Loucy (cell line): Measurements from ENCODE around the gene PTTG1IP2.

Source experiments
- EZH2phosphoT487 ChIP-seq: fragments of 200-600 bp; IDR thresholded peaks from 2 replicates; pipeline ENCODE4 v1.6.1; 2018; ENCODE audit warnings: antibody characterized with exemption, mild to moderate bottlenecking, moderate library complexity, borderline replicate concordance
- TF ChIP-seq, protein P1 (sequence below): fragments of 200-600 bp; sonication (generic); conservative IDR thresholded peaks from 2 replicates; pipeline ENCODE4 v1.5.1; 2014; ENCODE audit warnings: mild to moderate bottlenecking, antibody characterized with exemption, low read length

- TF ChIP-seq, protein P1, sequence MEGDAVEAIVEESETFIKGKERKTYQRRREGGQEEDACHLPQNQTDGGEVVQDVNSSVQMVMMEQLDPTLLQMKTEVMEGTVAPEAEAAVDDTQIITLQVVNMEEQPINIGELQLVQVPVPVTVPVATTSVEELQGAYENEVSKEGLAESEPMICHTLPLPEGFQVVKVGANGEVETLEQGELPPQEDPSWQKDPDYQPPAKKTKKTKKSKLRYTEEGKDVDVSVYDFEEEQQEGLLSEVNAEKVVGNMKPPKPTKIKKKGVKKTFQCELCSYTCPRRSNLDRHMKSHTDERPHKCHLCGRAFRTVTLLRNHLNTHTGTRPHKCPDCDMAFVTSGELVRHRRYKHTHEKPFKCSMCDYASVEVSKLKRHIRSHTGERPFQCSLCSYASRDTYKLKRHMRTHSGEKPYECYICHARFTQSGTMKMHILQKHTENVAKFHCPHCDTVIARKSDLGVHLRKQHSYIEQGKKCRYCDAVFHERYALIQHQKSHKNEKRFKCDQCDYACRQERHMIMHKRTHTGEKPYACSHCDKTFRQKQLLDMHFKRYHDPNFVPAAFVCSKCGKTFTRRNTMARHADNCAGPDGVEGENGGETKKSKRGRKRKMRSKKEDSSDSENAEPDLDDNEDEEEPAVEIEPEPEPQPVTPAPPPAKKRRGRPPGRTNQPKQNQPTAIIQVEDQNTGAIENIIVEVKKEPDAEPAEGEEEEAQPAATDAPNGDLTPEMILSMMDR: no peak
- no peak for TF ChIP-seq EZH2phosphoT487
Observed at GRCh38 chr7:90459888-90460287, 9.6 kb upstream of the PTTG1IP2 start.
